HG02642 (cell line): Measurements from ENCODE around the gene BMPR1B.

Experiments used
- ATAC-seq: cut with Tn5 transposase; IDR thresholded peaks from one replicate; pipeline ENCODE4 v1.9.1; 2021; ENCODE audit warnings: mild to moderate bottlenecking; ENCODE audit not compliant: unreplicated experiment, poor library complexity

BMPR1B gene

GRCh38 chr4:94757192-94758140, at the start of gene BMPR1B:
Gene BMPR1B (plus strand): TSS chr4:94757955. CDS start chr4:95104425, 346,470 bp downstream.
- ATAC-seq = no peak

GRCh38 chr4:94711635-94712034, 46.1 kb upstream of the BMPR1B start:
- no peak for ATAC-seq

- no peak for ATAC-seq
These were observed 43.2 kb upstream of the BMPR1B start for GRCh38 chr4:94714365-94715160.

GRCh38 chr4:94715726-94716125, 42.0 kb upstream of the BMPR1B start:
- ATAC-seq = no peak

GRCh38 chr4:94721310-94721709, 36.4 kb upstream of the BMPR1B start:
- ATAC-seq = no peak

- ATAC-seq = no peak
These were observed 35.5 kb upstream of the BMPR1B start for GRCh38 chr4:94722270-94722669.

- ATAC-seq = no peak
These were observed 35.0 kb upstream of the BMPR1B start for GRCh38 chr4:94722748-94723147.

GRCh38 chr4:94724016-94724790, 33.6 kb upstream of the BMPR1B start:
- ATAC-seq = no peak

GRCh38 chr4:94726524-94727123, 31.1 kb upstream of the BMPR1B start:
- no peak for ATAC-seq

GRCh38 chr4:94728056-94728766, 29.5 kb upstream of the BMPR1B start:
- no peak for ATAC-seq

- no peak for ATAC-seq
These were observed 25.4 kb upstream of the BMPR1B start for GRCh38 chr4:94732358-94732698.

- ATAC-seq = no peak
These were observed 18.0 kb upstream of the BMPR1B start for GRCh38 chr4:94739741-94740140.

- ATAC-seq = no peak
These were observed 16.5 kb upstream of the BMPR1B start for GRCh38 chr4:94741304-94741703.

GRCh38 chr4:94743838-94744237, 13.9 kb upstream of the BMPR1B start:
- no peak for ATAC-seq

GRCh38 chr4:94744850-94745249, 12.9 kb upstream of the BMPR1B start:
- ATAC-seq = no peak

GRCh38 chr4:94746746-94747145, 11.0 kb upstream of the BMPR1B start:
- ATAC-seq = no peak

GRCh38 chr4:94758141-94758699, 465 bp downstream of the BMPR1B start:
- peak; percentile 42 for ATAC-seq

- no peak for ATAC-seq
These were observed 1.1 kb downstream of the BMPR1B start for GRCh38 chr4:94758700-94759399.

GRCh38 chr4:94759767-94760211, 2.0 kb downstream of the BMPR1B start:
- ATAC-seq = no peak
